WTC11 (cell line): ENCODE results near the gene CTTN. TPM values are rescaled to one million over a fixed set of nuclear protein-coding genes. Genes with fewer than 3 reads are reported as not detected.

Experiments
- ATAC-seq: fragments of 200-7000 bp; cut with Tn5 transposase; 2 replicates; pipeline ENCODE4 v1.10.0; 2021; ENCODE audit warnings: mild to moderate bottlenecking, moderate library complexity
- CTCF ChIA-PET: fragments of 300-600 bp; sonication (Branson Sonifier 250); formaldehyde crosslinking; loops from one replicate; lab custom pipeline; 2021; ENCODE audit warnings: antibody characterized with exemption; lab: Charles Lee
- POLR2A ChIA-PET: fragments of 350-600 bp; sonication (Branson Sonifier 250); formaldehyde crosslinking; loops from one replicate; lab custom pipeline; 2021; ENCODE audit warnings: antibody characterized with exemption; lab: Charles Lee
- DNase-seq: peaks from one replicate; pipeline ENCODE4 v3.0.0; 2021; ENCODE audit warnings: low spot score
- H3K27ac Mint-ChIP-seq: 2 replicates; pipeline ENCODE4 v1.8.0; 2021; ENCODE audit warnings: mixed read lengths
- H3K27me3 Mint-ChIP-seq: 2 replicates; pipeline ENCODE4 v1.8.0; 2021; ENCODE audit warnings: low read depth, mild to moderate bottlenecking, moderate library complexity, mixed read lengths
- H3K36me3 Mint-ChIP-seq: 2 replicates; pipeline ENCODE4 v1.8.0; 2021; ENCODE audit warnings: mixed read lengths
- H3K4me1 Mint-ChIP-seq: 2 replicates; pipeline ENCODE4 v1.8.0; 2022; ENCODE audit warnings: mixed read lengths
- H3K4me3 Mint-ChIP-seq: 2 replicates; pipeline ENCODE4 v1.8.0; 2021; ENCODE audit warnings: mild to moderate bottlenecking, moderate library complexity, mixed read lengths
- H3K9me3 Mint-ChIP-seq: 2 replicates; pipeline ENCODE4 v1.8.0; 2021; ENCODE audit warnings: mixed read lengths
- AFF4 ChIP-seq: sonication (generic); formaldehyde crosslinking; IDR thresholded peaks from 2 replicates; pipeline ENCODE4 v1.8.1; 2023; ENCODE audit warnings: mild to moderate bottlenecking, missing genetic modification reagents, borderline replicate concordance
- ATF1 ChIP-seq: sonication (generic); formaldehyde crosslinking; IDR thresholded peaks from 2 replicates; pipeline ENCODE4 v1.8.1; 2023; ENCODE audit warnings: mild to moderate bottlenecking, moderate library complexity, missing genetic modification reagents
- CREB1 ChIP-seq: sonication (generic); formaldehyde crosslinking; IDR thresholded peaks from 2 replicates; pipeline ENCODE4 v1.8.0; 2023; ENCODE audit warnings: mild to moderate bottlenecking, missing genetic modification reagents
- FOXP1 ChIP-seq: sonication (generic); formaldehyde crosslinking; IDR thresholded peaks from 2 replicates; pipeline ENCODE4 v1.8.0; 2022; ENCODE audit warnings: missing genetic modification reagents, mild to moderate bottlenecking, moderate library complexity, borderline replicate concordance
- NFATC4 ChIP-seq: fragments of 250-450 bp; sonication (Bioruptor Pico); IDR thresholded peaks from 2 replicates; pipeline ENCODE4 v1.9.0; 2021; ENCODE audit warnings: mild to moderate bottlenecking
- NR1H2 ChIP-seq: sonication (generic); formaldehyde crosslinking; IDR thresholded peaks from 2 replicates; pipeline ENCODE4 v1.9.0; 2021; ENCODE audit warnings: mild to moderate bottlenecking, moderate library complexity, missing genetic modification reagents
- NR2C2 ChIP-seq: sonication (generic); formaldehyde crosslinking; IDR thresholded peaks from 2 replicates; pipeline ENCODE4 v1.8.0; 2022; ENCODE audit warnings: mild to moderate bottlenecking, missing genetic modification reagents
- NR3C1 ChIP-seq: sonication (generic); formaldehyde crosslinking; conservative IDR thresholded peaks from 2 replicates; pipeline ENCODE4 v1.8.1; 2023; ENCODE audit warnings: low read depth, mild to moderate bottlenecking, missing genetic modification reagents
- TEAD4 ChIP-seq: sonication (generic); formaldehyde crosslinking; IDR thresholded peaks from 2 replicates; pipeline ENCODE4 v1.8.0; 2022; ENCODE audit warnings: mild to moderate bottlenecking, missing genetic modification reagents
- ZBTB21 ChIP-seq: sonication (generic); formaldehyde crosslinking; IDR thresholded peaks from 2 replicates; pipeline ENCODE4 v1.8.1; 2023; ENCODE audit warnings: mild to moderate bottlenecking, missing genetic modification reagents, borderline replicate concordance
- ZNF138 ChIP-seq: sonication (generic); formaldehyde crosslinking; conservative IDR thresholded peaks from 2 replicates; pipeline ENCODE4 v1.8.1; 2022; ENCODE audit warnings: mild to moderate bottlenecking, moderate library complexity, missing genetic modification reagents
- ZNF425 ChIP-seq: fragments of 250-450 bp; sonication (Bioruptor Pico); conservative IDR thresholded peaks from 2 replicates; pipeline ENCODE4 v1.9.0; 2021; ENCODE audit warnings: mild to moderate bottlenecking
- total RNA-seq: library from RNA; stranded (reverse); gene quantifications from 3 replicates; pipeline ENCODE4 v1.2.3, GENCODE V29; 2021
- TF ChIP-seq, protein P1 (sequence below): sonication (generic); formaldehyde crosslinking; IDR thresholded peaks from 2 replicates; pipeline ENCODE4 v1.8.0; 2022; ENCODE audit warnings: mild to moderate bottlenecking, missing genetic modification reagents
- TF ChIP-seq, protein P2 (sequence below): sonication (generic); formaldehyde crosslinking; IDR thresholded peaks from 2 replicates; pipeline ENCODE4 v1.8.0; 2023; ENCODE audit warnings: missing genetic modification reagents
- TF ChIP-seq, protein P3 (sequence below): sonication (generic); formaldehyde crosslinking; IDR thresholded peaks from 2 replicates; pipeline ENCODE4 v1.8.1; 2022; ENCODE audit warnings: mild to moderate bottlenecking, moderate library complexity, missing genetic modification reagents
- TF ChIP-seq, protein P4 (sequence below): sonication (generic); formaldehyde crosslinking; IDR thresholded peaks from 2 replicates; pipeline ENCODE4 v1.8.1; 2023; ENCODE audit warnings: mild to moderate bottlenecking, missing genetic modification reagents
- TF ChIP-seq, protein P5 (sequence below): fragments of 250-450 bp; sonication (Bioruptor Pico); IDR thresholded peaks from 2 replicates; pipeline ENCODE4 v2.1.2; 2022; ENCODE audit warnings: mild to moderate bottlenecking, moderate library complexity
- TF ChIP-seq, protein P6 (sequence below): fragments of 250-450 bp; sonication (Bioruptor Pico); IDR thresholded peaks from 2 replicates; pipeline ENCODE4 v1.9.0; 2021; ENCODE audit warnings: mild to moderate bottlenecking

The CTTN gene
- total RNA-seq, 1 experiment from 2014 or later: 281 TPM

DNA sequence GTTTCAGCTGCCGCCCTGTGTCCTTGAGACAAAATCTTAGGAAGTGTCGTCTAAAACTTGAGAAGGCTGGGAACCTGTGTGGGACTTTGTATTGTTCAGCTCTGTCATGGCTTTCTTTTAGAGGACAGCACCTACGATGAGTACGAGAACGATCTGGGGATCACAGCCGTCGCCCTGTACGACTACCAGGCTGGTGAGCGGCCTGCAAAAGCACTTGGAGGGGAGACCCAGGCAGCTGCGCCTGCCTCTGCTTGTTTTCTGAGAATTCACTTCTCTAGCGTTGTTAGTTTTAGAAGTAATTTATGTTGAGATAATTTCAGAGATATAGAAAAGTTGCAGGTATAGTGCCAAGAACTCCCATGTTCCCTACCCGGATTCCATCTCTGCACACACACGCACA is 35.2 kb downstream of the CTTN start (continued):
- TF ChIP-seq NR3C1 (CRISPR knock-in tag) (no peak), ATF1 (CRISPR knock-in tag) (no peak), TEAD4 (CRISPR knock-in tag) (no peak), ZNF425 (no peak), NR2C2 (CRISPR knock-in tag) (no peak), ZNF138 (no peak), NR1H2 (no peak)
- TF ChIP-seq, protein P1, sequence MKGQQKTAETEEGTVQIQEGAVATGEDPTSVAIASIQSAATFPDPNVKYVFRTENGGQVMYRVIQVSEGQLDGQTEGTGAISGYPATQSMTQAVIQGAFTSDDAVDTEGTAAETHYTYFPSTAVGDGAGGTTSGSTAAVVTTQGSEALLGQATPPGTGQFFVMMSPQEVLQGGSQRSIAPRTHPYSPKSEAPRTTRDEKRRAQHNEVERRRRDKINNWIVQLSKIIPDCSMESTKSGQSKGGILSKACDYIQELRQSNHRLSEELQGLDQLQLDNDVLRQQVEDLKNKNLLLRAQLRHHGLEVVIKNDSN: no peak
- TF ChIP-seq, protein P2, sequence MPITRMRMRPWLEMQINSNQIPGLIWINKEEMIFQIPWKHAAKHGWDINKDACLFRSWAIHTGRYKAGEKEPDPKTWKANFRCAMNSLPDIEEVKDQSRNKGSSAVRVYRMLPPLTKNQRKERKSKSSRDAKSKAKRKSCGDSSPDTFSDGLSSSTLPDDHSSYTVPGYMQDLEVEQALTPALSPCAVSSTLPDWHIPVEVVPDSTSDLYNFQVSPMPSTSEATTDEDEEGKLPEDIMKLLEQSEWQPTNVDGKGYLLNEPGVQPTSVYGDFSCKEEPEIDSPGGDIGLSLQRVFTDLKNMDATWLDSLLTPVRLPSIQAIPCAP (CRISPR knock-in tag): no peak
- TF ChIP-seq, protein P3, sequence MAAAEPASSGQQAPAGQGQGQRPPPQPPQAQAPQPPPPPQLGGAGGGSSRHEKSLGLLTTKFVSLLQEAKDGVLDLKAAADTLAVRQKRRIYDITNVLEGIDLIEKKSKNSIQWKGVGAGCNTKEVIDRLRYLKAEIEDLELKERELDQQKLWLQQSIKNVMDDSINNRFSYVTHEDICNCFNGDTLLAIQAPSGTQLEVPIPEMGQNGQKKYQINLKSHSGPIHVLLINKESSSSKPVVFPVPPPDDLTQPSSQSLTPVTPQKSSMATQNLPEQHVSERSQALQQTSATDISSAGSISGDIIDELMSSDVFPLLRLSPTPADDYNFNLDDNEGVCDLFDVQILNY: no peak
- TF ChIP-seq, protein P4, sequence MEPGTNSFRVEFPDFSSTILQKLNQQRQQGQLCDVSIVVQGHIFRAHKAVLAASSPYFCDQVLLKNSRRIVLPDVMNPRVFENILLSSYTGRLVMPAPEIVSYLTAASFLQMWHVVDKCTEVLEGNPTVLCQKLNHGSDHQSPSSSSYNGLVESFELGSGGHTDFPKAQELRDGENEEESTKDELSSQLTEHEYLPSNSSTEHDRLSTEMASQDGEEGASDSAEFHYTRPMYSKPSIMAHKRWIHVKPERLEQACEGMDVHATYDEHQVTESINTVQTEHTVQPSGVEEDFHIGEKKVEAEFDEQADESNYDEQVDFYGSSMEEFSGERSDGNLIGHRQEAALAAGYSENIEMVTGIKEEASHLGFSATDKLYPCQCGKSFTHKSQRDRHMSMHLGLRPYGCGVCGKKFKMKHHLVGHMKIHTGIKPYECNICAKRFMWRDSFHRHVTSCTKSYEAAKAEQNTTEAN (CRISPR knock-in tag): no peak

DNA sequence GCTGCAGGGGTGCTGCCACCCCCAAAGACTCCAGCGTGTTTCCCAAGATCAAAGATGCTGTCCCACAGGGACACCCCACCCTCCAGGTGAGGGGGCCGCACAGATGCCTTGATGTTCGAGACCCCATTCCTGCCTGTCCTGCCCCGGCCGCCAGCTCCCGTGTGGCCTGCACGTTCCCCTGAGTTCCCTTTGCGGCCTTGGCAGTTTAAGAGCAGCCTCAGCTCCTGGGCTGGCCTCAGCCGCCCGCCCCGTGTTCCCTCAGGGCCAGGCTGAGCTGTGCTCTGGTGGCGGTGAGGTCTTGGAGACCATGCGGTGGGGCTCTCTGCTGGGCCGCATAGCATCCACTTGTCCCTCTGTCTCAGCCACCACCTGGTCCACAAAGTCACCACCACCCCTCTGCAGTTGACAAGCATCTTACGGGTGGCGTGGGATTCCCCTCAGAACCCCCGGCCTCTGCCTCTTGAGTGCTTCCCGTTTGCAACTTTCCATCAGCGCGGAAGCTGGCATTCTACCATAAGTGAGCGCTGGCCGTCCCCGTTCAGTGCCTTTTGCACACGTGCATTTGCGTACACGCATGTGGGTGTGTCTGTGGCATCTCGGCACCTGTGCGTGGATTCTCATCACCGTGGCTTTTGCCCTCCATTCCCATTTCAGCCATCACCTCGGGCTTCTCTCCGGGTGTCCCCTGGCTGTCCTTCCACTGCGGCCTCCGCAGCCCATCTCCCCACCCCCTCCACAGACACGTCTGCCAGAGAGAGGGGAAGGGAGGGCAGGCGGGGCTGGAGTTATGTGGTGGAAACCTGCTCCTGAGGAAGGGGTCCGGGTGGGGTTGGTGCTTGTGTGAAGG is 35.9 kb downstream of the CTTN start:
- ChIA-PET CTCF (no interaction called here), POLR2A (no interaction called here)
- no peak overlapping the region for H3K4me3 Mint-ChIP-seq
- peaks cover 3% of the 10 kb centered on the region; the same call in 1 of the 2 replicates for H3K9me3 Mint-ChIP-seq
- H3K36me3 Mint-ChIP-seq: peaks cover 78% of the 10 kb centered on the region
- peaks cover 8% of the 10 kb centered on the region for H3K4me1 Mint-ChIP-seq
- no peak for ATAC-seq
- DNase-seq: no peak
- no peaks in the 10 kb centered on the region; the same call in 1 of the 2 replicates for H3K27me3 Mint-ChIP-seq
- H3K27ac Mint-ChIP-seq: no peak overlapping the region
- TF ChIP-seq, protein P4 (CRISPR knock-in tag): no peak
- 0 out of 2 replicates have a peak, but pooled peaks have one; percentile 22 for TF ChIP-seq FOXP1 (CRISPR knock-in tag)

DNA sequence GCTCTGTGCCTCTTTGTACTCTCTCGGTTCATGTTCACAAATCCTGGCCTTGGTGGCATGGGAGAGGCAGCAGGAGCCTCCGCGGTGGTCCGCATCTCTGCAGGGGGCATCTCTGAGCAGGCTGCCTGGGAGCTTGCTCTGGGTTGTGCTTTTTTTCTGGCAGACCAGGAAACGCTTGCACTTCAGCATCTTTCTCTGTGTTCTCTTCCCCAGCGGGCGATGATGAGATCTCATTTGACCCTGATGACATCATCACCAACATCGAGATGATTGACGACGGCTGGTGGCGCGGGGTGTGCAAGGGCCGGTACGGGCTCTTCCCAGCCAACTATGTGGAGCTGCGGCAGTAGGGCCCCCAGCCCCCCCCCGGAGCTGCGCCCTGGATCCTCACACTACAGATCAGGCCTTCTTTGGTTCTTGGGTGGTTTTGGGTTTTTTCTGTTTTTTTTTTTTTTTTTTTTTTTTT is 36.5 kb downstream of the CTTN start:
- Mint-ChIP-seq H3K27me3 (no peaks in the 10 kb centered on the region; the same call in 1 of the 2 replicates), H3K4me3 (no peak overlapping the region), H3K36me3 (peaks cover 80% of the 10 kb centered on the region), H3K9me3 (peaks cover 3% of the 10 kb centered on the region; the same call in 1 of the 2 replicates), H3K4me1 (peaks cover 8% of the 10 kb centered on the region), H3K27ac (no peak overlapping the region)
- ChIA-PET CTCF (no interaction called here), POLR2A (no interaction called here)
- ATAC-seq: no peak
- no peak for DNase-seq
- TF ChIP-seq CREB1 (no peak), AFF4 (CRISPR knock-in tag) (no peak), NFATC4 (CRISPR knock-in tag) (no peak), ZBTB21 (CRISPR knock-in tag) (no peak), NR3C1 (CRISPR knock-in tag) (no peak)
- TF ChIP-seq, protein P5, sequence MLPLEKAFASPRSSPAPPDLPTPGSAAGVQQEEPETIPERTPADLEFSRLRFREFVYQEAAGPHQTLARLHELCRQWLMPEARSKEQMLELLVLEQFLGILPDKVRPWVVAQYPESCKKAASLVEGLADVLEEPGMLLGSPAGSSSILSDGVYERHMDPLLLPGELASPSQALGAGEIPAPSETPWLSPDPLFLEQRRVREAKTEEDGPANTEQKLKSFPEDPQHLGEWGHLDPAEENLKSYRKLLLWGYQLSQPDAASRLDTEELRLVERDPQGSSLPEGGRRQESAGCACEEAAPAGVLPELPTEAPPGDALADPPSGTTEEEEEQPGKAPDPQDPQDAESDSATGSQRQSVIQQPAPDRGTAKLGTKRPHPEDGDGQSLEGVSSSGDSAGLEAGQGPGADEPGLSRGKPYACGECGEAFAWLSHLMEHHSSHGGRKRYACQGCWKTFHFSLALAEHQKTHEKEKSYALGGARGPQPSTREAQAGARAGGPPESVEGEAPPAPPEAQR (CRISPR knock-in tag): no peak
- TF ChIP-seq, protein P6, sequence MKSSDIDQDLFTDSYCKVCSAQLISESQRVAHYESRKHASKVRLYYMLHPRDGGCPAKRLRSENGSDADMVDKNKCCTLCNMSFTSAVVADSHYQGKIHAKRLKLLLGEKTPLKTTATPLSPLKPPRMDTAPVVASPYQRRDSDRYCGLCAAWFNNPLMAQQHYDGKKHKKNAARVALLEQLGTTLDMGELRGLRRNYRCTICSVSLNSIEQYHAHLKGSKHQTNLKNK: no peak
